WTC11 (cell line): ENCODE results near the gene TSSK2. TPM values are rescaled to one million over a fixed set of nuclear protein-coding genes. Genes with fewer than 3 reads are reported as not detected.

Experiments
- ATAC-seq: fragments of 200-7000 bp; cut with Tn5 transposase; 2 replicates; pipeline ENCODE4 v1.10.0; 2021; ENCODE audit warnings: mild to moderate bottlenecking, moderate library complexity
- CTCF ChIA-PET: fragments of 300-600 bp; sonication (Branson Sonifier 250); formaldehyde crosslinking; loops from one replicate; lab custom pipeline; 2021; ENCODE audit warnings: antibody characterized with exemption; lab: Charles Lee
- POLR2A ChIA-PET: fragments of 350-600 bp; sonication (Branson Sonifier 250); formaldehyde crosslinking; loops from one replicate; lab custom pipeline; 2021; ENCODE audit warnings: antibody characterized with exemption; lab: Charles Lee
- DNase-seq: peaks from one replicate; pipeline ENCODE4 v3.0.0; 2021; ENCODE audit warnings: low spot score
- H3K27ac Mint-ChIP-seq: 2 replicates; pipeline ENCODE4 v1.8.0; 2021; ENCODE audit warnings: mixed read lengths
- H3K27me3 Mint-ChIP-seq: 2 replicates; pipeline ENCODE4 v1.8.0; 2021; ENCODE audit warnings: low read depth, mild to moderate bottlenecking, moderate library complexity, mixed read lengths
- H3K36me3 Mint-ChIP-seq: 2 replicates; pipeline ENCODE4 v1.8.0; 2021; ENCODE audit warnings: mixed read lengths
- H3K4me1 Mint-ChIP-seq: 2 replicates; pipeline ENCODE4 v1.8.0; 2022; ENCODE audit warnings: mixed read lengths
- H3K4me3 Mint-ChIP-seq: 2 replicates; pipeline ENCODE4 v1.8.0; 2021; ENCODE audit warnings: mild to moderate bottlenecking, moderate library complexity, mixed read lengths
- H3K9me3 Mint-ChIP-seq: 2 replicates; pipeline ENCODE4 v1.8.0; 2021; ENCODE audit warnings: mixed read lengths
- ETV6 ChIP-seq: sonication (generic); formaldehyde crosslinking; IDR thresholded peaks from 2 replicates; pipeline ENCODE4 v1.8.1; 2022; ENCODE audit warnings: mild to moderate bottlenecking, missing genetic modification reagents
- FOXJ3 ChIP-seq: sonication (generic); formaldehyde crosslinking; IDR thresholded peaks from 2 replicates; pipeline ENCODE4 v1.9.0; 2021; ENCODE audit warnings: missing genetic modification reagents, mild to moderate bottlenecking, borderline replicate concordance
- GABPB1 ChIP-seq: sonication (generic); formaldehyde crosslinking; IDR thresholded peaks from 2 replicates; pipeline ENCODE4 v1.8.1; 2023; ENCODE audit warnings: mild to moderate bottlenecking, missing genetic modification reagents
- JAZF1 ChIP-seq: fragments of 250-450 bp; sonication (Bioruptor Pico); IDR thresholded peaks from 2 replicates; pipeline ENCODE4 v1.9.0; 2021; ENCODE audit warnings: moderate library complexity, mild to moderate bottlenecking, inconsistent platforms
- JUN ChIP-seq: sonication (generic); formaldehyde crosslinking; IDR thresholded peaks from 2 replicates; pipeline ENCODE4 v1.8.0; 2023; ENCODE audit warnings: mild to moderate bottlenecking, missing genetic modification reagents
- PRRX2 ChIP-seq: fragments of 250-450 bp; sonication (Bioruptor Pico); IDR thresholded peaks from 2 replicates; pipeline ENCODE4 v1.8.0; 2021; ENCODE audit warnings: mild to moderate bottlenecking
- RELA ChIP-seq: sonication (generic); formaldehyde crosslinking; IDR thresholded peaks from 2 replicates; pipeline ENCODE4 v1.8.1; 2022; ENCODE audit warnings: missing genetic modification reagents, mild to moderate bottlenecking, borderline replicate concordance
- SMAD3 ChIP-seq: sonication (generic); formaldehyde crosslinking; IDR thresholded peaks from 2 replicates; pipeline ENCODE4 v1.8.0; 2022; ENCODE audit warnings: missing genetic modification reagents, mild to moderate bottlenecking, borderline replicate concordance
- ZNF219 ChIP-seq: sonication (generic); formaldehyde crosslinking; IDR thresholded peaks from 2 replicates; pipeline ENCODE4 v1.8.0; 2023; ENCODE audit warnings: missing genetic modification reagents, mild to moderate bottlenecking, borderline replicate concordance
- ZNF263 ChIP-seq: sonication (generic); formaldehyde crosslinking; IDR thresholded peaks from 2 replicates; pipeline ENCODE4 v1.8.1; 2022; ENCODE audit warnings: low read depth, mild to moderate bottlenecking, moderate library complexity, missing genetic modification reagents
- total RNA-seq: library from RNA; stranded (reverse); gene quantifications from 3 replicates; pipeline ENCODE4 v1.2.3, GENCODE V29; 2021
- TF ChIP-seq, protein P1 (sequence below): fragments of 250-450 bp; sonication (Bioruptor Pico); IDR thresholded peaks from 2 replicates; pipeline ENCODE4 v1.8.0; 2021; ENCODE audit warnings: mild to moderate bottlenecking
- TF ChIP-seq, protein P2 (sequence below): fragments of 250-450 bp; sonication (Bioruptor Pico); IDR thresholded peaks from 2 replicates; pipeline ENCODE4 v1.9.0; 2021; ENCODE audit warnings: mild to moderate bottlenecking
- TF ChIP-seq, protein P3 (sequence below): sonication (generic); formaldehyde crosslinking; IDR thresholded peaks from 2 replicates; pipeline ENCODE4 v1.8.0; 2023; ENCODE audit warnings: missing genetic modification reagents
- TF ChIP-seq, protein P4 (sequence below): sonication (generic); formaldehyde crosslinking; IDR thresholded peaks from 2 replicates; pipeline ENCODE4 v1.8.1; 2022; ENCODE audit warnings: mild to moderate bottlenecking, missing genetic modification reagents, moderate library complexity, borderline replicate concordance
- TF ChIP-seq, protein P5 (sequence below): sonication (generic); formaldehyde crosslinking; IDR thresholded peaks from 2 replicates; pipeline ENCODE4 v1.8.1; 2023; ENCODE audit warnings: mild to moderate bottlenecking, missing genetic modification reagents, moderate library complexity
- TF ChIP-seq, protein P6 (sequence below): sonication (generic); formaldehyde crosslinking; IDR thresholded peaks from 2 replicates; pipeline ENCODE4 v1.8.1; 2023; ENCODE audit warnings: mild to moderate bottlenecking, moderate library complexity, missing genetic modification reagents
- TF ChIP-seq, protein P7 (sequence below): fragments of 250-450 bp; sonication (Bioruptor Pico); IDR thresholded peaks from 2 replicates; pipeline ENCODE4 v1.9.0; 2021; ENCODE audit warnings: moderate library complexity, mild to moderate bottlenecking, inconsistent platforms, borderline replicate concordance
- TF ChIP-seq, protein P8 (sequence below): fragments of 200-600 bp; IDR thresholded peaks from 2 replicates; pipeline ENCODE4 v1.8.0; 2022; ENCODE audit warnings: antibody characterized with exemption

Gene TSSK2
- total RNA-seq, 1 experiment from 2014 or later: not detected

DNA sequence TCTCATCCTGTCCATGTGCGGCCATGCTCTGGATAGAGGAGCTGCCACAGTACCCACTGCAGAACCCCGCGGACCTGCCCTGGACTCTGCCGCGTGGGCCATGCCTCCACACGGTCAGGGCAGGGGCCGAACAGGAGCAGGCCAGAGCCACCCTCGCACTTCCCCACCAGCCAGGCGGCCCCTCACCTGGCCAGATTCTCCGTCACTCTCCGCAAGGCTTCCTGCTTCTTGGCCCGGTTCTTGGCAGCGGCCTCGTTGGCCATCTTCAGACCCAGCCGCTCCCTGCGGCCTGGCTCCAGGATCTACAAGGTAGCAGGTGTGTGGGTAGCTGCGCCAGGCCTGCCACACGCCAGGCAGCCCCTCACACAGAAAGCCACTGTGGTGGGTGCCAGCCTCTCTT is 3.8 kb downstream of the TSSK2 start:
- H3K4me1 Mint-ChIP-seq: no peaks in the 10 kb centered on the region

DNA sequence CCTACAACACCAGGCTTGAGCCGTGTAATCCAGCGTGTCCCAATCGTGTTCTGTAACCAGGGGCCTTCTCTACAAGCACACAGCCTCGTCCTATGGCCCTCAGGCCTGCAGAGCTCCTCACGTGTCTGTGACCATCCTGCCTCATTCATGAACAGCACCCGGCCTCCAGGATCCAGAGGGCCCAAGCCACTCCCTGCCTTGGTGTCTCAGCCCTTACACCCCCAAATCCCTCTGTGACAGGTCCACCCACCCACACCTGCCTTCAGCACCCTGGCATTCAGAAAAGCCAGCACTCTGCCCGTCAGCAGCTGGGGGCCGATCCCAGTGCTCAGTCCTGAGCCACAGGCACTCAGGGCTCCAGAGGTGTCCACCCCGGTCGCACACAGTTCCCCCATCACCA is 5.8 kb downstream of the TSSK2 start:
- H3K4me3 Mint-ChIP-seq: no peak overlapping the region
- H3K27me3 Mint-ChIP-seq: no peaks in the 10 kb centered on the region
- H3K4me1 Mint-ChIP-seq: no peaks in the 10 kb centered on the region
- H3K27ac Mint-ChIP-seq: no peak overlapping the region
- CTCF ChIA-PET: no interaction called here
- DNase-seq (no peak), ATAC-seq (no peak)
- no peaks in the 10 kb centered on the region for H3K9me3 Mint-ChIP-seq
- peaks cover 36% of the 10 kb centered on the region for H3K36me3 Mint-ChIP-seq
- TF ChIP-seq, protein P1, sequence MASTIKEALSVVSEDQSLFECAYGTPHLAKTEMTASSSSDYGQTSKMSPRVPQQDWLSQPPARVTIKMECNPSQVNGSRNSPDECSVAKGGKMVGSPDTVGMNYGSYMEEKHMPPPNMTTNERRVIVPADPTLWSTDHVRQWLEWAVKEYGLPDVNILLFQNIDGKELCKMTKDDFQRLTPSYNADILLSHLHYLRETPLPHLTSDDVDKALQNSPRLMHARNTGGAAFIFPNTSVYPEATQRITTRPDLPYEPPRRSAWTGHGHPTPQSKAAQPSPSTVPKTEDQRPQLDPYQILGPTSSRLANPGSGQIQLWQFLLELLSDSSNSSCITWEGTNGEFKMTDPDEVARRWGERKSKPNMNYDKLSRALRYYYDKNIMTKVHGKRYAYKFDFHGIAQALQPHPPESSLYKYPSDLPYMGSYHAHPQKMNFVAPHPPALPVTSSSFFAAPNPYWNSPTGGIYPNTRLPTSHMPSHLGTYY (CRISPR knock-in tag): no peak
- TF ChIP-seq, protein P2, sequence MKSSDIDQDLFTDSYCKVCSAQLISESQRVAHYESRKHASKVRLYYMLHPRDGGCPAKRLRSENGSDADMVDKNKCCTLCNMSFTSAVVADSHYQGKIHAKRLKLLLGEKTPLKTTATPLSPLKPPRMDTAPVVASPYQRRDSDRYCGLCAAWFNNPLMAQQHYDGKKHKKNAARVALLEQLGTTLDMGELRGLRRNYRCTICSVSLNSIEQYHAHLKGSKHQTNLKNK (CRISPR knock-in tag): no peak
- no peak for TF ChIP-seq ZNF219 (CRISPR knock-in tag)
- no peak for TF ChIP-seq GABPB1 (CRISPR knock-in tag)
- no peak for TF ChIP-seq JAZF1
- no peak for TF ChIP-seq FOXJ3 (CRISPR knock-in tag)
- TF ChIP-seq PRRX2: no peak
- TF ChIP-seq, protein P3, sequence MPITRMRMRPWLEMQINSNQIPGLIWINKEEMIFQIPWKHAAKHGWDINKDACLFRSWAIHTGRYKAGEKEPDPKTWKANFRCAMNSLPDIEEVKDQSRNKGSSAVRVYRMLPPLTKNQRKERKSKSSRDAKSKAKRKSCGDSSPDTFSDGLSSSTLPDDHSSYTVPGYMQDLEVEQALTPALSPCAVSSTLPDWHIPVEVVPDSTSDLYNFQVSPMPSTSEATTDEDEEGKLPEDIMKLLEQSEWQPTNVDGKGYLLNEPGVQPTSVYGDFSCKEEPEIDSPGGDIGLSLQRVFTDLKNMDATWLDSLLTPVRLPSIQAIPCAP (CRISPR knock-in tag): no peak
- TF ChIP-seq SMAD3 (CRISPR knock-in tag): no peak
- TF ChIP-seq ETV6 (CRISPR knock-in tag): no peak
- TF ChIP-seq, protein P4, sequence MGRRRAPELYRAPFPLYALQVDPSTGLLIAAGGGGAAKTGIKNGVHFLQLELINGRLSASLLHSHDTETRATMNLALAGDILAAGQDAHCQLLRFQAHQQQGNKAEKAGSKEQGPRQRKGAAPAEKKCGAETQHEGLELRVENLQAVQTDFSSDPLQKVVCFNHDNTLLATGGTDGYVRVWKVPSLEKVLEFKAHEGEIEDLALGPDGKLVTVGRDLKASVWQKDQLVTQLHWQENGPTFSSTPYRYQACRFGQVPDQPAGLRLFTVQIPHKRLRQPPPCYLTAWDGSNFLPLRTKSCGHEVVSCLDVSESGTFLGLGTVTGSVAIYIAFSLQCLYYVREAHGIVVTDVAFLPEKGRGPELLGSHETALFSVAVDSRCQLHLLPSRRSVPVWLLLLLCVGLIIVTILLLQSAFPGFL: no peak
- TF ChIP-seq RELA (CRISPR knock-in tag): no peak
- TF ChIP-seq ZNF263 (CRISPR knock-in tag): no peak
- TF ChIP-seq JUN: no peak
- TF ChIP-seq, protein P5, sequence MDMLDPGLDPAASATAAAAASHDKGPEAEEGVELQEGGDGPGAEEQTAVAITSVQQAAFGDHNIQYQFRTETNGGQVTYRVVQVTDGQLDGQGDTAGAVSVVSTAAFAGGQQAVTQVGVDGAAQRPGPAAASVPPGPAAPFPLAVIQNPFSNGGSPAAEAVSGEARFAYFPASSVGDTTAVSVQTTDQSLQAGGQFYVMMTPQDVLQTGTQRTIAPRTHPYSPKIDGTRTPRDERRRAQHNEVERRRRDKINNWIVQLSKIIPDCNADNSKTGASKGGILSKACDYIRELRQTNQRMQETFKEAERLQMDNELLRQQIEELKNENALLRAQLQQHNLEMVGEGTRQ: no peak
- TF ChIP-seq, protein P6, sequence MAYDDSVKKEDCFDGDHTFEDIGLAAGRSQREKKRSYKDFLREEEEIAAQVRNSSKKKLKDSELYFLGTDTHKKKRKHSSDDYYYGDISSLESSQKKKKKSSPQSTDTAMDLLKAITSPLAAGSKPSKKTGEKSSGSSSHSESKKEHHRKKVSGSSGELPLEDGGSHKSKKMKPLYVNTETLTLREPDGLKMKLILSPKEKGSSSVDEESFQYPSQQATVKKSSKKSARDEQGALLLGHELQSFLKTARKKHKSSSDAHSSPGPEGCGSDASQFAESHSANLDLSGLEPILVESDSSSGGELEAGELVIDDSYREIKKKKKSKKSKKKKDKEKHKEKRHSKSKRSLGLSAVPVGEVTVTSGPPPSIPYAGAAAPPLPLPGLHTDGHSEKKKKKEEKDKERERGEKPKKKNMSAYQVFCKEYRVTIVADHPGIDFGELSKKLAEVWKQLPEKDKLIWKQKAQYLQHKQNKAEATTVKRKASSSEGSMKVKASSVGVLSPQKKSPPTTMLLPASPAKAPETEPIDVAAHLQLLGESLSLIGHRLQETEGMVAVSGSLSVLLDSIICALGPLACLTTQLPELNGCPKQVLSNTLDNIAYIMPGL: no peak
- TF ChIP-seq, all 79 proteins: peak for 0
- POLR2A ChIA-PET: no interaction called here

More for the DNA sequence above, 3.8 kb downstream of the TSSK2 start:
- no peak for ATAC-seq
- POLR2A ChIA-PET: no interaction called here
- Mint-ChIP-seq H3K27me3 (no peaks in the 10 kb centered on the region), H3K4me3 (no peak overlapping the region), H3K9me3 (no peaks in the 10 kb centered on the region), H3K27ac (no peak overlapping the region), H3K36me3 (peaks cover 31% of the 10 kb centered on the region)
- TF ChIP-seq, protein P7, sequence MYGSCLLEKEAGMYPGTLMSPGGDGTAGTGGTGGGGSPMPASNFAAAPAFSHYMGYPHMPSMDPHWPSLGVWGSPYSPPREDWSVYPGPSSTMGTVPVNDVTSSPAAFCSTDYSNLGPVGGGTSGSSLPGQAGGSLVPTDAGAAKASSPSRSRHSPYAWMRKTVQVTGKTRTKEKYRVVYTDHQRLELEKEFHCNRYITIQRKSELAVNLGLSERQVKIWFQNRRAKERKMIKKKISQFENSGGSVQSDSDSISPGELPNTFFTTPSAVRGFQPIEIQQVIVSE (CRISPR knock-in tag): no peak
- TF ChIP-seq, protein P8, sequence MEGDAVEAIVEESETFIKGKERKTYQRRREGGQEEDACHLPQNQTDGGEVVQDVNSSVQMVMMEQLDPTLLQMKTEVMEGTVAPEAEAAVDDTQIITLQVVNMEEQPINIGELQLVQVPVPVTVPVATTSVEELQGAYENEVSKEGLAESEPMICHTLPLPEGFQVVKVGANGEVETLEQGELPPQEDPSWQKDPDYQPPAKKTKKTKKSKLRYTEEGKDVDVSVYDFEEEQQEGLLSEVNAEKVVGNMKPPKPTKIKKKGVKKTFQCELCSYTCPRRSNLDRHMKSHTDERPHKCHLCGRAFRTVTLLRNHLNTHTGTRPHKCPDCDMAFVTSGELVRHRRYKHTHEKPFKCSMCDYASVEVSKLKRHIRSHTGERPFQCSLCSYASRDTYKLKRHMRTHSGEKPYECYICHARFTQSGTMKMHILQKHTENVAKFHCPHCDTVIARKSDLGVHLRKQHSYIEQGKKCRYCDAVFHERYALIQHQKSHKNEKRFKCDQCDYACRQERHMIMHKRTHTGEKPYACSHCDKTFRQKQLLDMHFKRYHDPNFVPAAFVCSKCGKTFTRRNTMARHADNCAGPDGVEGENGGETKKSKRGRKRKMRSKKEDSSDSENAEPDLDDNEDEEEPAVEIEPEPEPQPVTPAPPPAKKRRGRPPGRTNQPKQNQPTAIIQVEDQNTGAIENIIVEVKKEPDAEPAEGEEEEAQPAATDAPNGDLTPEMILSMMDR: no peak
- no peak for TF ChIP-seq GABPB1 (CRISPR knock-in tag)
- DNase-seq: no peak
- CTCF ChIA-PET: interaction anchor here (1.4 kb wide), 1 partner anchor 9 kb away, joined by 7 read pairs; the partner anchor contains the start of gene ESS2
